Stimulated activated CD4-positive, alpha-beta T cell treated with anti-CD3 and anti-CD28 coated beads, Interleukin-1b, Interleukin-23, amount 100 ng/mL, for 4 hours (primary cell): ENCODE data around the gene IVL.

Experiments used
- DNase-seq, 2 donors: peaks; one replicate each; pipeline ENCODE4 v3.0.0-alpha.2; 2020; ENCODE audit warnings: low read depth in 2 of 2

IVL gene

GRCh38 chr1:152907686-152908601, at the start of gene IVL:
TSS of gene IVL (plus strand) at chr1:152908546. CDS start at chr1:152909798, 1,252 bp downstream.
- no peak for DNase-seq

DNA sequence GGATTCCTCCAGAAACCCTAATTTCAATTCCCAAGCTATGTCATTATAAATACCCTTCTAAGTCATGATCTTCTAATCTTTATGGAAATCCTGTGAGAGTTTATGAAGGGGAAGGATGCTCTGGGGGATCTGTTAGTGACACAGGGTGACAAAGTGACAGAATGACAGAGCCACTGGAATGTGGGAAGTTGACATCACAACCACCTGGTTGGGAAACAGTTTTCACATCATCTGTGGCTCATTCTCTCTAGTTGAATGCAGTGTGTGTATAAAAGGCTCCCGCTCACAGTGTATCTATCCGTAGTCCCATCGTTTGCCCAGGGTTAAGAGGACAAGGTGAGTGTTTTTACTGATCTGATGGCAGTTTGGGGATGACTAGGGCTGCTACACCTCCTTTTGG, 48.6 kb upstream of the IVL start, which contains the start of gene LCE7A:
LCE7A (plus strand) TSS at position 301 of the 400 bp plus-strand sequence. CDS start 702 bp downstream, outside the sequence.
- DNase-seq: no peak

DNA sequence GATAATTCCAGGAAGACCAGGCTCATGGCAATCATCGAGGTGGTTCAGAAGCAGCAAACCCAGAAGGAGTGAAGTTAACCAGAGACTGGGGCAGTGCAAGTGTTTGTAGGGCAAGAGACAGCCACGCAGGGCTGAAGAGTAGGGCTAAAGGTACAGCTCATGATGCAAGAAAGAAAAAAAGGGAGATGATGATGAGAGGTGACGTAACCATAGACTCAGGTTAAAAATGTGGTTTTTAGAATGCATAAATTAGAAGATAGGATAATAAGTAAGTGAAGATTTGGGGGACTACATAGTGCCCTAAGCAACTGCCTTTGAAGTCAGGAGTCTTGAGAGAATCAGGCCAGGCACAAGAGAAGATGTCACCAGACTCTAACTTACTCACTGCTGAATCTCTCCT, 48.2 kb upstream of the IVL start:
- DNase-seq: no peak

GRCh38 chr1:152861374-152861773, 47.0 kb upstream of the IVL start:
- no peak for DNase-seq

GRCh38 chr1:152864443-152864842, 43.9 kb upstream of the IVL start:
- no peak for DNase-seq

- DNase-seq: no peak
These were observed 42.0 kb upstream of the IVL start for GRCh38 chr1:152866321-152866720.

- peak; percentile 19 to 34 for DNase-seq
These were observed 38.4 kb upstream of the IVL start for GRCh38 chr1:152869808-152870419.

GRCh38 chr1:152870831-152871730, 37.3 kb upstream of the IVL start:
- no peak for DNase-seq

- DNase-seq: no peak
These were observed 36.6 kb upstream of the IVL start for GRCh38 chr1:152871731-152872126.

GRCh38 chr1:152873495-152873894, 34.9 kb upstream of the IVL start:
- DNase-seq: no peak

- no peak for DNase-seq
These were observed 31.5 kb upstream of the IVL start for GRCh38 chr1:152876827-152877226.

- DNase-seq: peak in 1 of 2 donors; percentile 5
These were observed 30.3 kb upstream of the IVL start, which contains the start of gene SMCP for GRCh38 chr1:152878042-152878441. TSS of gene SMCP (plus strand) at chr1:152878322. CDS start at chr1:152884423, 6,101 bp downstream.

DNA sequence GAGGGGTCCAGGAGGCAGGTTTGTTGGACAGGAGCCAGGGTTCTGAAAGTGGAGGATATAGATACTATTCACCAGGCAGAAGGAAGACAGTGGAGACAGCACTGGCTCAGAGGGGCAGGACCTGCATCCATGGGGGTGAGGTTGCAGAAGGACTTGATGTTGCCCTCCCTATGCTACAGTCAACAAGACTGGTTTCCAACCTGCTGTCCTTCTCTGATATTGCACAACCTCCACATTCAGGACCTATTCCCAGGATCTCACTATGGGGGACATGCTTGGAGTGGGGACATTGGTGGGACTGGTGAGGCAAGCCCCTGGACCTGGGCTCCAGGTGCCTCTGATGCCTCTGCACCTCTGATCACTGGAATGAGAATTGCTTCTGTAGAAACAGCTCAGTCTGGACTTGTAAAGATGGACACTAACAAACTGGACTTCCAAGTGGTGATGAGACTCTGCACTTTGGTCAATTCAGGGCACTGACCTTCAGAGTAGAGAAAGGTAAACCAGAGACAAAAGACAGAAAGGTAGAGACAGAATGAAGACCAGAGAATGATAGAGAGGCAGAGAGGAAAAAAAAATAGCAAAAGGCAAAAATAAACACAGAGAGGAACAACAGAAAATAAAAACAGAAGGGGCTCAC, 28.7 kb upstream of the IVL start:
- no peak for DNase-seq

DNA sequence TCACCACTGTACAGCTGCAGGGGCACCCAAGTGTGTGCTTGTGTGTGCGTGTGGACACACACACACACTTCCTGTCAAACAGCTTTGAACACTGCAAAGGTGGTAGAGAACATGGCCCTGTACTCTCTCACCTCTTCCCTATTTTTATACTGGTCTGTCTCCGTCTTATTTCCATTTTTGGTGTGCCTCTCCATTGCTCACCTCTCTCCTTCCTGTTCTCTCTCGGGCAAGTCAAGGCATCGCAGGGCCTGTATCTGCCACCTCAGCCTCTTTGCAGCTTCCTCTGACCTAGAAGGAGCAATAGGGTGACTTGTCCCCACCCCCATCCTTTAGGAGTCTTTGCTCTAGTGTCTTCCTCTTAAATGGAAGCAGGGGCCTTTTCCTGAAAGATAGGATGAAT, 28.0 kb upstream of the IVL start:
- DNase-seq: no peak

DNA sequence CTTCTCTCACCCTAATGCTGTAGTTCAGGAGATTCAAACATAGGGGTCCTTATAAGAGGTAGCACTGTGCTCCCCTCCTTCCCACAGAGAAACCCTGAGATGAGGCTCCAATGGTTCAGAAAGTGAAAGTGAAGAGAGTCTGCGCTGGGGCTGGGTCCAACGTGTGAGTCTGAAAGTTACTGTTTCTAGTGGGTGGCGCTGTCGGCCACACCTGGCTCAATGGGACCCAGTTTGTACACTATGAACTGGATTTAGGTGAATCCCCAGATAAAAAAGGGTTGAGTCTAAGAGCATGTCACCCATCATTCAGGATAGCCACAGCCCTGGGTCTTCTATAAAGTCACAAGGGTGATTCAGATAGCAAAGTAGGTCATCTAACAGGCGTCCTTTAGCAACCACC, 27.4 kb upstream of the IVL start:
- DNase-seq: no peak

GRCh38 chr1:152884085-152884484, 24.3 kb upstream of the IVL start:
- DNase-seq: no peak

GRCh38 chr1:152884506-152884905, 23.8 kb upstream of the IVL start:
- no peak for DNase-seq

DNA sequence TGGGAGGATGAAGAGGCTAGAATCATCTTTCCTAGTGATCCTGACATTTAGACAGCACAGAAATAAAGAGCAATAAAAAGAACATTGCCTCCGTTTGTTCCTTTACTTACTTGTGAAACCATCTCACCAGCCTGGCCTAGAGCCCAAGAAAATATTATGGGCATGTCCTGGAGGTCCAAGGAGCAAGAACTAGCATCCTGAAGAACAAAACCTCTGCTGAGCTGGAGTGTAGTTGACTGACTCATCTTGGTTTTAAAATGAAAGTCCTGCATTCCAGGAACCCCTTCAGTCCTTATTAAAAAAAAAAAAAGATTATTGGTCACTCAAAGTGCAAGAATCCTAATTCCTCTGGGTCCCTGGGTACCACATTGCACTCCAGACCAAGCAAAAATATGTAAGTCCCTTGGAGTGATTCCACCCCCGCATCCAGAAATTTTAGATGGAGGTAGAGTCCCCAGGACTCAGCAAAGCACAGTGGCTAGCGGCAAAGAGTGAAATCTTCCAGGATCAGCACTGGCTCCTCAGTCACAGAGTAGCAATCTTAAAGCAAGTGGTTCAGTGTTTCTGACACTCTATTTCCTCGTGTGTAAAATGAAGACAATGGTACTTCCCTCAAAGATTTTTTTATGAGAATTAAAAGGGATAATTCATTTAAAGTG, 23.3 kb upstream of the IVL start:
- no peak for DNase-seq

GRCh38 chr1:152886085-152886484, 22.3 kb upstream of the IVL start:
- no peak for DNase-seq

DNA sequence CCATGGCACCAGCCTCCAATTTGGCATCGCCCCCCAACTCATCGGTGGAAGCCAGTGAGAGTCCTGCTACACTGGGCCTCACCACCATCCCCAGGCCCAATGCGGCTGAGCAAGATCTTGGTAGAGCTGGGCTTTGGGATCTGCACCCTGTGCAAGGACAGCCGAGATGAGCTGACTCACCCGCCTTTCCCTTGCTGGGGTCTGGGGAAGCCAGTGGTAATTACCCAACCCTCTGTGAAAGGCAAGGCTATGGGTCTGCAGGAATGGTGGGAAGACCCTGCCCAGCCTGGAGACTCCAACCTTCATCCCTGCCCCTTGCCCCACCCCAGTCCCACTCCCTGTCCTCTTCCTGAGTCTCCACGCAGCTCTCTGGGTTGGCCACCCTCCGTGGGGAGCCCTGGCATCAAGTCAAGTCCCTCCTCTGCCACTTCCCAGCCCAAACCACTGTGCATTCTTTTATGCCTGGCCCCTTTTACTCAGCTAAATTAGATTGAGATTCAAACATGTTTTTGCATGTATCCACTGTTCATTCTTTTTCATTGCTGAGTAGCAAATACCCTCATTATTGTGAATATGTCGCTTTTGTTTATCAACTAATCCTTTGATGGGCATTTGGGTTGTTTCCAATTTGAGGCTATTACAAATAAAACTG, 21.5 kb upstream of the IVL start:
- no peak for DNase-seq
